Loucy (cell line): ENCODE measurements around the gene NOL7.

Source experiments
- H2AFZ ChIP-seq: fragments of 200-600 bp; sonication (generic); 2 replicates; pipeline ENCODE4 v1.6.0; 2016; ENCODE audit warnings: antibody characterized with exemption, mild to moderate bottlenecking, low read length, moderate library complexity
- H3F3A ChIP-seq: fragments of 200-600 bp; 2 replicates; pipeline ENCODE4 v1.6.0; 2016; ENCODE audit warnings: antibody characterized with exemption, low read depth, mild to moderate bottlenecking
- H3K27me3 ChIP-seq: fragments of 200-600 bp; sonication (generic); 2 replicates; pipeline ENCODE4 v1.6.1; 2014; ENCODE audit warnings: low read length, mild to moderate bottlenecking; ENCODE audit not compliant: insufficient read depth, poor library complexity, severe bottlenecking
- H3K36me3 ChIP-seq: fragments of 200-600 bp; sonication (generic); 2 replicates; pipeline ENCODE4 v1.6.1; 2016; ENCODE audit warnings: low read length; ENCODE audit not compliant: insufficient read depth
- H3K4me1 ChIP-seq: fragments of 200-600 bp; sonication (generic); 2 replicates; pipeline ENCODE4 v1.5.1; 2014; ENCODE audit warnings: low read length, mild to moderate bottlenecking; ENCODE audit not compliant: insufficient read depth, poor library complexity, severe bottlenecking
- H3K4me2 ChIP-seq: fragments of 200-600 bp; sonication (generic); 2 replicates; pipeline ENCODE4 v1.6.0; 2014; ENCODE audit warnings: antibody characterized with exemption, low read length, low read depth, mild to moderate bottlenecking; ENCODE audit not compliant: poor library complexity, severe bottlenecking
- H3K4me3 ChIP-seq: fragments of 200-600 bp; sonication (generic); 2 replicates; pipeline ENCODE4 v1.5.1; 2014; ENCODE audit warnings: low read length, mild to moderate bottlenecking, mixed read lengths; ENCODE audit not compliant: poor library complexity, severe bottlenecking
- H3K79me2 ChIP-seq: fragments of 200-600 bp; sonication (generic); 2 replicates; pipeline ENCODE4 v1.6.1; 2014; ENCODE audit warnings: low read length; ENCODE audit not compliant: insufficient read depth
- H3K9ac ChIP-seq: fragments of 200-600 bp; sonication (generic); 2 replicates; pipeline ENCODE4 v1.6.0; 2014; ENCODE audit warnings: mild to moderate bottlenecking, low read depth, low read length, moderate library complexity; ENCODE audit not compliant: poor library complexity, severe bottlenecking
- H3K9me2 ChIP-seq: fragments of 200-600 bp; sonication (generic); replicated peaks from 2 replicates; pipeline ENCODE4 v1.6.1; 2016; ENCODE audit warnings: low read depth, low read length, mixed read lengths
- H3K9me3 ChIP-seq: fragments of 200-600 bp; sonication (generic); 2 replicates; pipeline ENCODE4 v1.6.1; 2014; ENCODE audit warnings: mild to moderate bottlenecking, antibody characterized with exemption, low read length, low read depth; ENCODE audit not compliant: insufficient read depth
- H4K20me1 ChIP-seq: fragments of 200-600 bp; sonication (generic); 2 replicates; pipeline ENCODE4 v1.6.0; 2014; ENCODE audit warnings: antibody characterized with exemption, low read length, mild to moderate bottlenecking; ENCODE audit not compliant: insufficient read depth, poor library complexity, severe bottlenecking
- CTCF ChIP-seq: fragments of 200-600 bp; sonication (generic); conservative IDR thresholded peaks from 2 replicates; pipeline ENCODE4 v1.5.1; 2014; ENCODE audit warnings: mild to moderate bottlenecking, antibody characterized with exemption, low read length
- EZH2phosphoT487 ChIP-seq: fragments of 200-600 bp; IDR thresholded peaks from 2 replicates; pipeline ENCODE4 v1.6.1; 2018; ENCODE audit warnings: antibody characterized with exemption, mild to moderate bottlenecking, moderate library complexity, borderline replicate concordance

Gene NOL7

DNA sequence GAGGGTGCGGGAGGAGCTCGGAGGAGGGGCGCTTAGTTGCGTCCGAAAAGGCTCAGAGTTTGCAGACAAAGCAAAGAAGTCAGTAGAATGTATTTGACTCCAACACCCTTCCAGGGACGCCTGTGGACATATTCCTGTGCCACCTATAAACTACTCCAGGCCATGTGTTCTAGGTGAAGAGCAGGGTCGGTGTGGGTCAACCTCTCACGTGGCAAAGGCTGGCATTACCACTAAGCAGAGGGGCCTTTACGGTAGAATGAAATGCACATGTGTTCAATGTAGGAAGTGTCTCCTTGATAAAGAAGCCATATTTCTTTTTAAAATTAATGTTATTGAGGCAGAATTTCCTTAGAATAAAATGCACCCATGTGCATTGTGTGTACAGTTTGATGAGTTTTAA, 25.3 kb upstream of the NOL7 start:
- no peaks in the 10 kb centered on the region for H3K36me3 ChIP-seq
- TF ChIP-seq CTCF (no peak), EZH2phosphoT487 (no peak)

DNA sequence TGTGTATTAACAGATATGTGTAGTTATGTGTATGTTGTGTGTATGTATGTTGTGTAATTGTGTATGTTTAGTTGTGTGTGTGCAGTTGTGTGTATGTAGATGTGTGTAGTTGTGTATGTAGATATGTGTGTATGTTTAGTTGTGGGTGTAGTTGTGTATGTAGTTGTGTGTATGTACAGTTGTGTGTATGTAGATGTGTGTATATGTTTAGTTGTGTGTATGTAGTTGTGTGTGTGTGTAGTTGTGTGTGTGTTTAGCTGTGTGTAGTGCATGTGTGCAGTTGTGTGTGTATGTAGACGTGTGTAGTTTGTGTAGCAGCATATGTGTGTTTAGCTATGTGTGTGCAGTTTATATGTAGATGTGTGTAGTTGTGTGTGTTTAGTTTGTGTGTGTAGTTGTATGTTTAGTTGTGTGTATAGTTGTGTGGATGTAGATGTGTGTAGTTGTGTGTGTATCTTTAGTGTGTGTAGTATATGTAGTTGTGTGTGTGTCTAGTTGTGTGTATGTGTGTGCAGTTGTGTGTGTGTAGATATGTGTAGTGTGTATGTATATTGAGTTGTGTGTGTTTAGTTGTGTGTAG, 24.5 kb upstream of the NOL7 start:
- H3K9me2 ChIP-seq, result no peaks in the 10 kb centered on the region
- no peaks in the 10 kb centered on the region for H3F3A ChIP-seq
- TF ChIP-seq CTCF (no peak), EZH2phosphoT487 (no peak)
- no peak overlapping the region for H3K4me2 ChIP-seq
- no peaks in the 10 kb centered on the region for H4K20me1 ChIP-seq
- H2AFZ ChIP-seq, result no peak overlapping the region
- H3K4me1 ChIP-seq, result peaks cover 7% of the 10 kb centered on the region
- no peaks in the 10 kb centered on the region for H3K9me3 ChIP-seq
- no peak overlapping the region for H3K4me3 ChIP-seq
- H3K36me3 ChIP-seq, result no peaks in the 10 kb centered on the region
- H3K27me3 ChIP-seq, result no peaks in the 10 kb centered on the region
- no peaks in the 10 kb centered on the region for H3K79me2 ChIP-seq
- no peak overlapping the region for H3K9ac ChIP-seq

More for the DNA sequence above, 25.3 kb upstream of the NOL7 start:
- Histone ChIP-seq H3K9me2 (no peaks in the 10 kb centered on the region), H3K9me3 (no peaks in the 10 kb centered on the region), H3K9ac (no peak overlapping the region), H4K20me1 (no peaks in the 10 kb centered on the region), H3F3A (no peaks in the 10 kb centered on the region), H3K4me3 (no peak overlapping the region), H3K79me2 (no peaks in the 10 kb centered on the region), H2AFZ (no peak overlapping the region), H3K27me3 (no peaks in the 10 kb centered on the region), H3K4me2 (no peak overlapping the region), H3K4me1 (peaks cover 7% of the 10 kb centered on the region)

GRCh38 chr6:13591205-13591921, 23.8 kb upstream of the NOL7 start:
- H3K9ac ChIP-seq, result no peak overlapping the region
- no peaks in the 10 kb centered on the region for H3F3A ChIP-seq
- no peak overlapping the region for H3K4me2 ChIP-seq
- H3K36me3 ChIP-seq, result no peaks in the 10 kb centered on the region
- no peak overlapping the region for H3K4me3 ChIP-seq
- H3K4me1 ChIP-seq, result peaks cover 6% of the 10 kb centered on the region
- H4K20me1 ChIP-seq, result no peaks in the 10 kb centered on the region
- H3K27me3 ChIP-seq, result no peaks in the 10 kb centered on the region
- no peak overlapping the region for H2AFZ ChIP-seq
- H3K9me3 ChIP-seq, result no peaks in the 10 kb centered on the region
- no peaks in the 10 kb centered on the region for H3K9me2 ChIP-seq
- TF ChIP-seq CTCF (no peak), EZH2phosphoT487 (no peak)
- no peaks in the 10 kb centered on the region for H3K79me2 ChIP-seq
